Central memory CD4-positive, alpha-beta T cell (primary cell): Measurements from ENCODE around the gene PLPPR3.
"Not testable (repeated sequence)": the region's sequence is repeated elsewhere in the genome, so short reads cannot be mapped to it uniquely, and the experiment has no call there.

Source experiments
- DNase-seq: peaks from one replicate; pipeline ENCODE4 v3.0.0; 2022

PLPPR3 gene

GRCh38 chr19:825897-826644, 4.3 kb upstream of the PLPPR3 start:
- DNase-seq, result no peak

DNA sequence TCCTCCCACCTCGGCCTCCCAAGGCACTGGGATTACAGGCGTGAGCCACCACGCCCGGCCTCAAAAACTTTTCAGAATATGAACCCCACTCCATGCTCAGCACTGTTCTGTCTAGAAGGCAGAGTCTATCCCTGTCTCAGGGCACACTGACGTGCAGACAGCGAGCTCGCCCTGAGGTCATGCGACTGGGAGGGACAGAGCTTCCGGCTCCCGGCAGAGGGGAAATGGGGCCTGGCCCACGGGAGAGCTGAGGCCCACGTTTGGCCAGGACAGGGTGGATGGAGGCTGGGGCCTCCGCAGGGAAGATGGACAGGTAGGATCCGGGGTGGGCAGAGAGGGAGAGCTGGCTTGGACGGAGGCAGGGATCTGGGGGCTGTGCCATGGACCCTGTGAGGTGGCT, 3.1 kb upstream of the PLPPR3 start:
- DNase-seq, result no peak

DNA sequence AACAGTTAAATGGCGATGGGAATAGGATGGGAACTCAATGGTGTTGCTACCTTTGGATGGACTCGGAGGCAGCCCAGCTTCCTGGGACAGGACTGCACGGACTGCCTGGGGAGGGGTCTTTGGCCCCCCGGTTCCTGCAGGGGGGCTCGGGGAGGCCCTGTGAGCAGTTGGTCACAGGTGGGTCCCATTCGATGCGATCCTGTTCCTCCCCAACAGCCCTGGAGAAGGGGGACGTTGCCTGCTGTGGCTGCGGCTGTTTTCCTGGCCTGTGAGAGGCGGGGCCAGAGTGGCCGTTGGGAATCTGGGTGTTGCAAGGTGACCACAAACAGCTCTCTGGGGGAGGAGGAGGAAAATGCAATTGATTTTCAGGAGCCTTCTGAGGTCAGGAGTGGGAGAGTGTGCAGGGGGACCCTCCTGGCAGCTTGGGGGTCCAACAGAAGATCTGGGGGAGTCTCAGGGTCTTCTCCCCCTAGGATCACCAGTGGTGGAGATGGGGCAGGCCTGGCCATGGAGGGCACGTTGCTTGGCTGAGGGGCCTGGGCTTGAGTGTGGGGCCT, 1.9 kb upstream of the PLPPR3 start:
- no peak for DNase-seq

DNA sequence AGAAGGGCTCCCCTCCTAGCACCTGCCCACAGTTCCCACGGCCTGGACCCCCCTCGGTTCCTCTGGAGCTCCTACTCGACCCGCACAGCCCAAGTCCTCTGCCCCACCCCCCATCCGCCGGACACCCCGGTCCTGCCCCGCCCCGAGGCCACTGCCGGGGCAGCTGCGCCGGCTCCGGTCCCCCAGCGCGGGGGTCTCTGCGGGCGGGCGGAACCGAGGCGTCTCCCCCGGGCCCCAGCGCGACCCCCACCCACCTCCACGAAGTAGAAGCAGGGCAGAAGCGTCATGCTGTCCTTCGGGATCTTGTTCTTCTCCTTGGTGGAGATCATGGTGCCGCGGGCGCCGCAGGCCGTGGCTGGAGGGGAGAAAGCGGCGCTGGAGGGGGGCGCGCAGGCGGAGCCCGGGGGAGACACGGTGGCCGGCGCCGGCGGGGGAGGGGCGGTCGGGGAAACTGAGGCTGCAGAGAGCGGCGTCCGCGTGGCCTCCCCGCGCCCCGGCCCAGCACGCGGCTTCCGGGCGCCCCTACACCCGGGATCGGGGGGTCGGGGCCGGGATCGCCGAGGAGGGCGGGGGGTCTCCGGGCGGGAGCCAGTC, 427 bp downstream of the PLPPR3 start:
- no peak for DNase-seq

DNA sequence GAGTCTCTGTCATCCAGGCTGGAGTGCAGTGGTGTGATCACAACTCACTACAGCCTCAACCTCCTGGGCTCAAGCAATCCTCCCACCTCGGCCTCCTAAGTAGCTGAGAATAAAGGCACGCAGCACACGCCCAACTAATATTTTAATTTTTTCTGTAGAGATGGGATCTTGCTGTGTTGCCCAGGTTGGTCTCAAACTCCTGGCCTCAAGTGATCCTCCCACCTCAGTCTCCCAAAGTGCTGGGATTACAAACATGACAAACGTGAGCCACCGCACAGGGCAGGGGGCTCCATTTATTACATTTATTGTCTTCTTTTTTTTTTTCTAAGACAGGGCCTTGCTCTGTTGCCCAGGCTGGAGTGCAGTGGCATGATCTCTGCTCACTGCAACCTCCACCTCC, 1.5 kb downstream of the PLPPR3 start:
- not testable (repeated sequence) for DNase-seq

DNA sequence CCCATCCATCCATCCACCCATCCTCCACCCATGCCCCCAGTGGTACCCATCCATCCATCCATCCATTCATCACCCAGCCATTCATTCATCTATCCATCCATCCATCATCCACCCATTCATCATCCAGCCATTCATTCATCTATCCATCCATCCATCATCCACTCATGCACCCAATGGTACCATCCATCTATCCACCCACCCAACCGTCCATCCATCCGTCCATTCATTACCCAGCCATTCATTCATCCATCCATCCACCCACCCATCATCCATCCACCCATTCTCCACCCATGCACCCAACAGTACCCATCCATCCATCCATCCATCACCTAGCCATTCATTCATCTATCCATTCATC, 5.3 kb downstream of the PLPPR3 start:
- DNase-seq, result no peak

DNA sequence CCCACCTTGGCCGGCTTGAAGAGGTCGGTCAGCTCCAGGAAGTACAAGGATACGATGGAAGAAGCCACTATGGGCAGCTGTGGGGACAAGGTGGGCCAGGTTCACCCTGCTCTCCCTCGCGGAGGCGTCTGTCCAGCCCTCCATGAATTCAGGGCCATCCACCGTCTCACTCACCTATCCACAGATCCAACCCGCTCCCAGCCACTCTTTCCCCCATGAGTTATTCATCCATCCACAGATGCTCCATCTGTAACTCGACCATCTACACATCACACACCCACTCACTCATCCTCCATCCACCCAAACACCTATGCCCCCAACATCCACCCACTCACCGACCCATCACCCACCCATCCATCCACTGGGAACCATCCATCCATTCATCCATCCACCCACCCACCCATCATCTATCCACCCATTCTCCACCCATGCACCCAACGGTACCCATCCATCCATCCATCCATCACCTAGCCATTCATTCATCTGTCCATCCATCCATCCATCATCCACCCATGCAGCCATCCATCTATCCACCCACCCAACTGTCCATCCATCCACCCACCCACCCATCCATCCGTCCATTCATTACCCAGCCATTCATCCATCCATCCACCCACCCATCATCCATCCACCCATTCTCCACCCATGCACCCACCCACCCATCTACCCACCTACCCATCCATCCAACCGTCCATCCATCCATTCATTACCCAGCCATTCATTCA, 5.8 kb downstream of the PLPPR3 start:
- DNase-seq, result no peak

DNA sequence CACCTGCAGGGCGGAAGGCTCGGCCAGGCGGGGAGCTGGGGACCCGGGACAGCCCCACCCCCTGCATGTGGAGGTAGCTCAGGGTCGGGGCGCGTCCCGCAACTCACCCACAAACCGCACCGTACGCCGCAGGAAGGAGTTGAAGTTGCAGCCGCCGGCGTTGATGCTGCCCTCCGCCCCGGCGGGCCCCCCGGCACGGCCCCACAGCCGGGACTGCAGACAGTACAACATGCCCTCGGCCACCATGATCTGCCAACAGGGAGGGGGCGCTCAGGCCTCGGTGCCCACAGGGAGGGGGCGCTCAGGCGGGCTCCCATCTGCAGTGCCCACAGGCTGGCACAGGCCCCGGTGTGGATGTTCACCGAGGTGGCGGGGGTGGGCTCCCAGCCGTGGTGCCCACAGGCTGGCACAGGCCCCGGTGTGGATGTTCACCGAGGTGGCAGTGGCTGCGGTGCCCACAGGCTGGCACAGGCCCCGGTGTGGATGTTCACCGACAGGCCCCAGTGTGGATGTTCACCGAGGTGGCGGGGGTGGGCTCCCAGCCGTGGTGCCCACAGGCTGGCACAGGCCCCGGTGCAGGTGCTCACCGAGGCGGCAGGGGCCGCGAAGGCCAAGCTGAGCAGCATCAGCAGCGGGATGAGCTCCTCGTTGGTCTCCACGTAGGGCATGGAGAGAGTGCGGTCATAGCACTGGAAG, 6.5 kb downstream of the PLPPR3 start:
- no peak for DNase-seq

GRCh38 chr19:814152-815078, 7.3 kb downstream of the PLPPR3 start:
- no peak for DNase-seq

GRCh38 chr19:813219-814151, 8.3 kb downstream of the PLPPR3 start:
- no peak for DNase-seq

- DNase-seq, result no peak
Observed at GRCh38 chr19:812747-813218, 9.0 kb downstream of the PLPPR3 start.

- DNase-seq, result no peak
Observed at GRCh38 chr19:812049-812746, 9.6 kb downstream of the PLPPR3 start.

DNA sequence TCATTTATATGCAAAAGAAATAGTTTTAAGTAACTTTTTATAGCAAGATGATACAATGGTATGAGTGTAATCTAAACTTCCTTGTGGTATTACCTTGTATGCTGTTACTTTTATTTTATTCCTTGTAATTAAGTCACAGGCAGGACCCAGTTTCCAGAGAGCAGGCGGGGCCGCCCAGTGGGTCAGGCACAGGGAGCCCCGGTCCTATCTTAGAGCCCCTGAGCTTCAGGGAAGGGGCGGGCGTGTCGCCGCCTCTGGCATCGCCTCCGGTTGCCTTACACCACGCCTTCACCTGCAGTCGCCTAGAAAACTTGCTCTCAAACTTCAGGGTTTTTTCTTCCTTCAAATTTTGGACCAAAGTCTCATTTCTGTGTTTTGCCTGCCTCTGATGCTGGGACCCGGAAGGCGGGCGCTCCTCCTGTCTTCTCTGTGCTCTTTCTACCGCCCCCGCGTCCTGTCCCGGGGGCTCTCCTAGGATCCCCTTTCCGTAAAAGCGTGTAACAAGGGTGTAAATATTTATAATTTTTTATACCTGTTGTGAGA, 10.2 kb downstream of the PLPPR3 start:
- DNase-seq, result no peak

GRCh38 chr19:810883-811489, 10.8 kb downstream of the PLPPR3 start:
- no peak for DNase-seq

DNA sequence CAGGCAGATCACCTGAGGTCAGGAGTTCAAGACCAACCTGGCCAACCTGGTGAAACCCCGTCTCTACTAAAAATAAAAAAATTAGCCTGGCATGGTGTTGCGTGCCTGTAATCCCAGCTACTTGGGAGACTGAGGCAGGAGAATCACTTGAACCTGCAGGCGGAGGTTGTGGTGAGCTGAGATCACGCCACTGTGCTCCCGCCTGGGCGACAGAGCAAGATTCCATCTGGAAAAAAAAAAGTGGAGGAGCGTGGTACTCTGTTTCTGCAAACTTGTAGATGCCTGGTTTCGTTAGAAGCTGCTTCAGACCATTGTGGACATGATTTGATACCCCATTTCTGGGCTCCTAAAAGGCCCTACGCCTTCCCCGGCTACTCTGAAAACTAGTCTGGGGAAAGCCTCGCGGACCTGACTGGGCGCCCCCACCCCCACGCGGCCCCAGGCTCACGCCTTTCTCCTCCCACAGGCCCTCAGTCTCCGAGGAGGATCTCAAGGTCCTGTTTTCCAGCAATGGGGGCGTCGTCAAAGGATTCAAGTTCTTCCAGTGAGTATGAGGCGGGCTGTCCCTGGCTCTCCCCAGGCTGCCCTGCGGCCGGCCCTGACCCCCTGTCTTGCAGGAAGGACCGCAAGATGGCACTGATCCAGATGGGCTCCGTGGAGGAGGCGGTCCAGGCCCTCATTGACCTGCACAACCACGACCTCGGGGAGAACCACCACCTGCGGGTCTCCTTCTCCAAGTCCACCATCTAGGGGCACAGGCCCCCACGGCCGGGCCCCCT, 11.5 kb downstream of the PLPPR3 start:
- no peak for DNase-seq

- DNase-seq, result no peak
Observed at GRCh38 chr19:808423-808775, 13.4 kb downstream of the PLPPR3 start.

GRCh38 chr19:807627-808422, 13.9 kb downstream of the PLPPR3 start:
- no peak for DNase-seq
